DND-41 (cell line): ENCODE data around the gene TSNAXIP1.

Experiments
- EZH2 ChIP-seq: IDR thresholded peaks from 3 replicates; pipeline ENCODE4 v1.6.1; 2012; ENCODE audit warnings: borderline replicate concordance, low read depth, mild to moderate bottlenecking, moderate library complexity, low read length, inconsistent platforms; ENCODE audit not compliant: severe bottlenecking
- TF ChIP-seq, protein P1 (sequence below): IDR thresholded peaks from 2 replicates; pipeline ENCODE4 v1.5.1; 2012; ENCODE audit warnings: borderline replicate concordance, low read length, moderate library complexity, mild to moderate bottlenecking; ENCODE audit not compliant: poor library complexity, severe bottlenecking; ENCODE audit errors: extremely low read depth

DNA sequence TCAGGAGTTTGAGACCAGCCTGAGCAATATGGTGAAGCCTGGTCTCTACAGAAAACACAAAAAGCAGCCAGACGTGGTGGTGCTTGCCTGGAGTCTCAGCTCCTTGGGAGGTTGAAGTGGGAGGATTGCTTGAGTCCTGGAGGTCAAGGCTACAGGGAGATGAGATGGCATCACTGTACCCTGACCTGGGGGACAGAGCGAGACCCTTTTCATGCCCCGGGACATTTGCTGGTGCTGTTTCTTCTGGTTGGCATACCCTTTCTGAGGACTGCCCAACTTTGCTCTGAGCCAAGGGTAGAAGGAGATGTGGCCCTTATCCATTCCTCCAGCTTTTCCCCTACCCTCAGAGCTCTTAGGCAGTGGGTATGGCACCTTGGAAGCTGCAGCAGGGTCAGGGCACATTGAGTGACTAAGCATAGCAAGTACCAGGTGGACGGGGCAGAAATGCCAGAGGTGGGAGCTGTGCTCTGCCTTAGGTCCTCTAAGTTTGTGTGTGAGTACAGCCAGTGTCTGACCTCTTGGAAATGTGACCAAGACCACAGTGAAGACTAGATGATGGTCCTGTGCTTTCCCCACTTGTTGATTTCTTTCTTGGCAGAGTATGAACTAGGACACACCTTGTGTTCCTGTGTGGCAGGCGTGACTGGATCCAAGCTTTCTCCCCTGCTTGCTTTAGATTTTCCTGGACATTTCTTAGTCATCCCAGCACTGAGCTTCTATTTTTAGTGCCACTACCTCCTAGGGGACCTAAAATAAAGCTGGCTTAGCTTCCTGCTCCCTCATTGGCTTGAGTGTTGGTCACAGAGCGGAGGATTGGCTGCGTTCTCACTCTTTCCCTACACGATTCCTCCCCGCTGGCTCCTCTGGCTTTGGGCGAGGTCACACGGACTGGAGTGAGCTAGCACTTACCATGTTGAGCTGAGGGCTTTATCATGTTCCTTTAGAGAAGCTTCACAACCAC lies 56.2 kb downstream of the TSNAXIP1 start:
- TF ChIP-seq, protein P1, sequence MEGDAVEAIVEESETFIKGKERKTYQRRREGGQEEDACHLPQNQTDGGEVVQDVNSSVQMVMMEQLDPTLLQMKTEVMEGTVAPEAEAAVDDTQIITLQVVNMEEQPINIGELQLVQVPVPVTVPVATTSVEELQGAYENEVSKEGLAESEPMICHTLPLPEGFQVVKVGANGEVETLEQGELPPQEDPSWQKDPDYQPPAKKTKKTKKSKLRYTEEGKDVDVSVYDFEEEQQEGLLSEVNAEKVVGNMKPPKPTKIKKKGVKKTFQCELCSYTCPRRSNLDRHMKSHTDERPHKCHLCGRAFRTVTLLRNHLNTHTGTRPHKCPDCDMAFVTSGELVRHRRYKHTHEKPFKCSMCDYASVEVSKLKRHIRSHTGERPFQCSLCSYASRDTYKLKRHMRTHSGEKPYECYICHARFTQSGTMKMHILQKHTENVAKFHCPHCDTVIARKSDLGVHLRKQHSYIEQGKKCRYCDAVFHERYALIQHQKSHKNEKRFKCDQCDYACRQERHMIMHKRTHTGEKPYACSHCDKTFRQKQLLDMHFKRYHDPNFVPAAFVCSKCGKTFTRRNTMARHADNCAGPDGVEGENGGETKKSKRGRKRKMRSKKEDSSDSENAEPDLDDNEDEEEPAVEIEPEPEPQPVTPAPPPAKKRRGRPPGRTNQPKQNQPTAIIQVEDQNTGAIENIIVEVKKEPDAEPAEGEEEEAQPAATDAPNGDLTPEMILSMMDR = no peak
- no peak for TF ChIP-seq EZH2
